GM20000 (cell line): ENCODE measurements around the gene GRIN2D.
A peak's percentile ranks its signal among the peaks of the same experiment; 100 is the strongest.

Experiments
- DNase-seq: peaks from one replicate; pipeline ENCODE4 v3.0.0; 2012; ENCODE audit warnings: low spot score
- CTCF ChIP-seq: IDR thresholded peaks from 2 replicates; pipeline ENCODE4 v1.5.1; 2012; ENCODE audit warnings: mild to moderate bottlenecking, control low read depth; ENCODE audit errors: extremely low read depth, missing control alignments

The GRIN2D gene

GRCh38 chr19:48433337-48433736 is 39.9 kb downstream of the GRIN2D start:
- TF ChIP-seq CTCF = no peak
- no peak for DNase-seq

GRCh38 chr19:48436586-48436985 is 43.1 kb downstream of the GRIN2D start:
- TF ChIP-seq CTCF = no peak
- DNase-seq = no peak

- TF ChIP-seq CTCF = no peak
- no peak for DNase-seq
Observed at GRCh38 chr19:48441360-48442050, 48.0 kb downstream of the GRIN2D start.

GRCh38 chr19:48442116-48443035 is 48.9 kb downstream of the GRIN2D start:
- DNase-seq = peak; percentile 34

GRCh38 chr19:48443256-48443655 is 49.8 kb downstream of the GRIN2D start:
- no peak for TF ChIP-seq CTCF
- DNase-seq = peak; percentile 55

More at GRCh38 chr19:48442116-48443035, 48.9 kb downstream of the GRIN2D start:
- TF ChIP-seq CTCF = no peak
